ENCODE results near the gene DGKD. TPM values are rescaled to one million over a fixed set of nuclear protein-coding genes. Genes with fewer than 3 reads are reported as not detected.

Gene DGKD
- total RNA-seq, 6 experiments from 2014 or later, result 6.5 to 16.6 (median 14.2) TPM

DNA sequence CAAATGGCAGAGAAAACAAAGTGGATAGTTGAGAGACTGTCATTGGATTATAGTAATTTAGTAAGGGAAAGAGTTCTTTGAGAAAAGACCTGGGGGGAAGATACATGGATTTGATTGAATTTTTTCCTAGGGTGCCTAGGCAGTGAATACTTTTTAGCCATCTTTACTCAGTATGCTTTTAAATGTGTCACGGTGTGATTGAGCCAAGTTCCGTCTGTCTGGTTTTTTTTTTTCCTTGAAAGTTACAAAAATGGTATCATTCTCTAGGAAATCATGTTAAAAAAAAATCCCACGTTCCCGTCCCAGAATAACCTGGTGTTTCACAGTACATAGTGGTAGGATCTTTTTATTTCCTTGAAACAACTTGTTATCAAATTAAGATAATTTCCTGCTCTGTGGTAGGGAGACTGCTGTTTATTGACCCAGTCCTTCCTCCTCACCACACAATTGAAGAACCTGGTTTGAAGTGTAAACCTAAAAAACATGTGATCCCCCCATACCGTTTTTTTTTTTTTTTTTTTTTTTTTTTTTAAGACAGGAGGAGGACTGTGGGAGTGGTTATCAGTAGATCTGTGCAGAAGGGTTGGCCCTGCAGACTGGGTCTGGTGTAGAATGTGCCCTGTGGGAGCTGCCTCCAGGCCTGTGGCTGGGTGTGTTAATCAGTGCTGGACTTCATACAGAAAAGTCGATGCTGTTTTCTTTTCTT, 55.1 kb downstream of the DGKD start:
- Histone ChIP-seq H3K4me1 (peaks cover 0 to 15% (median 2%) of the 10 kb centered on the region in 4 donors), H3K27ac (peak overlapping the region in 1 of 3 donors; percentile 17), H3K27me3 (no peaks in the 10 kb centered on the region), H3K36me3 (no peaks in the 10 kb centered on the region), H3K9me3 (peaks cover 0 to 13% (median 0%) of the 10 kb centered on the region in 4 donors), H3K4me3 (no peak overlapping the region)
- WGBS (ENCODE audit: insufficient coverage, low coverage, low lambda C conversion rate, missing lambda C conversion rate), result 18% methylated on average over 6 of the region's 6 CpGs
- TF ChIP-seq POLR2A (IDR thresholded peaks at IDR 0.05), result no peak
- TF ChIP-seq, protein P1, sequence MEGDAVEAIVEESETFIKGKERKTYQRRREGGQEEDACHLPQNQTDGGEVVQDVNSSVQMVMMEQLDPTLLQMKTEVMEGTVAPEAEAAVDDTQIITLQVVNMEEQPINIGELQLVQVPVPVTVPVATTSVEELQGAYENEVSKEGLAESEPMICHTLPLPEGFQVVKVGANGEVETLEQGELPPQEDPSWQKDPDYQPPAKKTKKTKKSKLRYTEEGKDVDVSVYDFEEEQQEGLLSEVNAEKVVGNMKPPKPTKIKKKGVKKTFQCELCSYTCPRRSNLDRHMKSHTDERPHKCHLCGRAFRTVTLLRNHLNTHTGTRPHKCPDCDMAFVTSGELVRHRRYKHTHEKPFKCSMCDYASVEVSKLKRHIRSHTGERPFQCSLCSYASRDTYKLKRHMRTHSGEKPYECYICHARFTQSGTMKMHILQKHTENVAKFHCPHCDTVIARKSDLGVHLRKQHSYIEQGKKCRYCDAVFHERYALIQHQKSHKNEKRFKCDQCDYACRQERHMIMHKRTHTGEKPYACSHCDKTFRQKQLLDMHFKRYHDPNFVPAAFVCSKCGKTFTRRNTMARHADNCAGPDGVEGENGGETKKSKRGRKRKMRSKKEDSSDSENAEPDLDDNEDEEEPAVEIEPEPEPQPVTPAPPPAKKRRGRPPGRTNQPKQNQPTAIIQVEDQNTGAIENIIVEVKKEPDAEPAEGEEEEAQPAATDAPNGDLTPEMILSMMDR (IDR thresholded peaks at IDR 0.05), result no peak
- intact Hi-C loops (cut with DNase I), result no loop called here
- no peak for DNase-seq
- peak; percentile 53 to 65 (median 54) for ATAC-seq

DNA sequence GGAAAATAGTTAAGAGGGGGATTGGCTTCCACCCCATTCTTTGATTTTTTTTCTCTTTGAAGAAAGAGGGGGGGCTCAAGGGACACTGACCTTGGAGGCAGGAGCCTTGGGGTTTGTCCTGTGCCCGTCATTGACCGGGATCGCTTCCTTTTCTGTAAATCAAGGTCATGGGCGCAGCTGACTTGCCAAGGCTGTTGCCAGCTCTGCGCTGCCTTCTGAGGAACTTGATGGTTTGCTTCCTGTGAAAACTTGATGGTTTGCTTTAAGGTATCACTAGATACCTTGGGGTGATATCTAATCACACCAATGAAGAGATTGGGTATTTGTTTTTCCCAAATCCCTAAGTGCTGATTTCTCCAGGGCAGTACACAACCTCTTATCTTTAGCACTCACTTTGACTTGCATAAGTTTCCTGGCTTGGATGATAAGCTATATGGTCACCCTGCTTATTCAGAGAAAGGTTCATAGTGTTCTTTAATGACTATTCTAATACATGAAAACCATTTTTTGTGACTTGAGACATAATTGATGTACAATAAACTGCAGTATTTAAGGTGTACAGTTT, 56.0 kb downstream of the DGKD start:
- Histone ChIP-seq H3K36me3 (no peaks in the 10 kb centered on the region), H3K9me3 (peaks cover 0 to 13% (median 0%) of the 10 kb centered on the region in 4 donors), H3K27me3 (no peaks in the 10 kb centered on the region), H3K4me3 (no peak overlapping the region), H3K27ac (peak overlapping the region in 1 of 3 donors; percentile 17), H3K4me1 (peaks cover 0 to 23% (median 5%) of the 10 kb centered on the region in 4 donors)
- intact Hi-C loops (cut with DNase I), result no loop called here
- TF ChIP-seq, protein P1 (IDR thresholded peaks at IDR 0.05), result no peak
- no peak for TF ChIP-seq POLR2A (IDR thresholded peaks at IDR 0.05)
- peak in 2 of 4 donors; percentile 10 to 46 for ATAC-seq
- 43% methylated on average over 2 of the region's 5 CpGs for WGBS (ENCODE audit: insufficient coverage, low coverage, low lambda C conversion rate, missing lambda C conversion rate)
- no peak for DNase-seq

DNA sequence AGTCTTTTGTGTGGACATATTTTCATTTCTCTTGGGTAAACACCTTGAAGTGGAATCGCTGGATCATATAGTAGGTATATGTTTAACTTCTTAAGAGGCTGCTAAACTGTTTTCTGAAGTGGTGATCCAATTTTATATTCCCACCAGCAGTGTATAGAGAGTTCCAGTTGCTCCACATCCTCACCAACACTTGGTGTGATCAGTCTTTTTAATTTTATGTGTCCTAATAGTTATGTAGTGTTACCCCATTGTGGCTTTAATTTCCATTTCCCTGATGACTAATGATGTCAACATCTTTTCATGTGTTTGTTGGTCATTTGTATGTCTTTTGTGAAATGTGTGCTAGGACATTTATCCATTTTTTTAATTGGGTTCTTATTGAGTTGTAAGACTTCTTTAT, 56.9 kb downstream of the DGKD start:
- no peaks in the 10 kb centered on the region for H3K36me3 ChIP-seq
- no peak overlapping the region for H3K4me3 ChIP-seq
- ATAC-seq (no peak), DNase-seq (no peak)
- peaks cover 0 to 13% (median 0%) of the 10 kb centered on the region in 4 donors for H3K9me3 ChIP-seq
- H3K4me1 ChIP-seq, result peaks cover 0 to 26% (median 5%) of the 10 kb centered on the region in 4 donors
- no peak overlapping the region for H3K27ac ChIP-seq
- intact Hi-C loops (cut with DNase I), result no loop called here
- H3K27me3 ChIP-seq, result no peaks in the 10 kb centered on the region
- WGBS (ENCODE audit: insufficient coverage, low coverage, low lambda C conversion rate, missing lambda C conversion rate), result 100% methylated on average over 1 of the region's 1 CpG
- TF ChIP-seq, protein P1 (IDR thresholded peaks at IDR 0.05), result no peak
- no peak for TF ChIP-seq POLR2A (IDR thresholded peaks at IDR 0.05)

DNA sequence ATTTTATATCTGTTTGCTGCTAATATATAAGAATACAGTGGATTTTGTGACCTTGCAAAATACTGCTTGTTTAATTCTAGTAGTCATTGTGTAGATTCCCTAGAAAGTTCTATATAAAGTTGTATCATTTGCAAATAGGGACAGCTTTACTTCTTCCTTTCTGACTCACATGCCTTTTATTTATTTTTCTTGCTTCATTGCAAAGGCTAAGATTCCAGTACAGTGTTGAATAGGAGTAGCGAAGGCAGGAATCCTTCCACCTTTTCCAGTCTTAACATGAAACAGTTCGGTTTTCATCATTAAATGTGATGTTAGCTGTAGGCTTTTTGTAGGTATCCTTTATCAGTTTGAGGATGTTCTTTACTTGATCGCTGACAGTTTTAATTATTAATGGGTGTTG, 58.1 kb downstream of the DGKD start:
- Histone ChIP-seq H3K4me1 (peaks cover 0 to 25% (median 5%) of the 10 kb centered on the region in 4 donors), H3K27ac (no peak overlapping the region), H3K4me3 (no peak overlapping the region), H3K36me3 (no peaks in the 10 kb centered on the region), H3K27me3 (no peaks in the 10 kb centered on the region), H3K9me3 (peaks cover 0 to 13% (median 0%) of the 10 kb centered on the region in 4 donors)
- no peak for ATAC-seq
- intact Hi-C loops (cut with DNase I), result no loop called here
- no peak for DNase-seq
- TF ChIP-seq, protein P1 (IDR thresholded peaks at IDR 0.05), result no peak
- no peak for TF ChIP-seq POLR2A (IDR thresholded peaks at IDR 0.05)
- WGBS (ENCODE audit: insufficient coverage, low coverage, low lambda C conversion rate, missing lambda C conversion rate), result 100% methylated on average over 3 of the region's 3 CpGs
